ENCODE measurements around the gene CALHM4. TPM values are rescaled to one million over a fixed set of nuclear protein-coding genes. Genes with fewer than 3 reads are reported as not detected.

Gene CALHM4
- total and polyA plus RNA-seq, 2 of the 13 experiments (the other 11 are each of a cell fraction or from before 2014, with no cell fraction given), result not detected

DNA sequence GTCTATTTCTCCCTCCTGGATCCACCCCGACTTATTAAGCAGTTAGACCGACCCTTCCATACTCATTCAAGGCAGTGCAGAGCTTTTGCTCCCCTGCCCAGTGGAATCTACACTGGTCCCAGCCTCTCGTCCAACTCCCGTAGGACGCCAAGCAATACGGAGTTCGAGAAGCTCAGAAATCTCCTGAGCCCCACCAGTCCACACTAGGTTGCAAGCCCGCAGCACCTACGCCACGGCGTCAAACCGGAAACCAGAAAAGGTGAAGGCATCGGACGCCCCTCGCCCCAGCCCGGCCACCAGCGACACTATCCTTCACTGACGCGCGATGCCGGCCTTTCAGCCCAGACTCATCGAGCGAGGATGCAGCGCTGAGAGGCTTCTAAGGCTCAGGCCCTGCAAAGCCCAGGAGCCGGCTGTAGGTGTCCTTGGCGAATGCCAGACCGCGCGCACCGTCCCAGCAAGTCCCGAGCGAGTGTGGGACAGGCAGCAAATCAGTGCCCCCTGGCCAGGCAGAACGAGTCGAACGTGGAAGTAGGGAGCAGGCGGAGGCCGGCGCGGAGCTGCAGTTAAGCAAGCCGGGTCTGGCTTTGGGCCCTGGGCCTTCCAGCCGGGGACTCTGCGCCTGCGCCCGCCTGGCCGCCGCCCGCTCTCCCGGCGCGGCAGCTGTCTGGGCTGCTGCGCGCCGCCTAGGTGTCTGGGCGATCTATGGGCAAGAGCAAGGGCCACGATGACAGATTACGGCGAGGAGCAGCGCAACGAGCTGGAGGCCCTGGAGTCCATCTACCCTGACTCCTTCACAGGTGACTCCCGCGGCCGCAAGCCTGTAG, 17.5 kb downstream of the CALHM4 start, which contains the start of gene RWDD1 (continued):
- TF ChIP-seq, protein P1, sequence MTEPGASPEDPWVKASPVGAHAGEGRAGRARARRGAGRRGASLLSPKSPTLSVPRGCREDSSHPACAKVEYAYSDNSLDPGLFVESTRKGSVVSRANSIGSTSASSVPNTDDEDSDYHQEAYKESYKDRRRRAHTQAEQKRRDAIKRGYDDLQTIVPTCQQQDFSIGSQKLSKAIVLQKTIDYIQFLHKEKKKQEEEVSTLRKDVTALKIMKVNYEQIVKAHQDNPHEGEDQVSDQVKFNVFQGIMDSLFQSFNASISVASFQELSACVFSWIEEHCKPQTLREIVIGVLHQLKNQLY (CRISPR knock-in tag; IDR thresholded peaks at IDR 0.05), result peak; percentile 20; the same call in 1 of the 2 replicates
- no peak; the same call in none of the 2 replicates for TF ChIP-seq BHLHE40 (IDR thresholded peaks at IDR 0.05; ENCODE audit: low read length)
- peak; percentile 77 for TF ChIP-seq HDAC2 (CRISPR knock-in tag; IDR thresholded peaks at IDR 0.05)
- TF ChIP-seq, protein P2, sequence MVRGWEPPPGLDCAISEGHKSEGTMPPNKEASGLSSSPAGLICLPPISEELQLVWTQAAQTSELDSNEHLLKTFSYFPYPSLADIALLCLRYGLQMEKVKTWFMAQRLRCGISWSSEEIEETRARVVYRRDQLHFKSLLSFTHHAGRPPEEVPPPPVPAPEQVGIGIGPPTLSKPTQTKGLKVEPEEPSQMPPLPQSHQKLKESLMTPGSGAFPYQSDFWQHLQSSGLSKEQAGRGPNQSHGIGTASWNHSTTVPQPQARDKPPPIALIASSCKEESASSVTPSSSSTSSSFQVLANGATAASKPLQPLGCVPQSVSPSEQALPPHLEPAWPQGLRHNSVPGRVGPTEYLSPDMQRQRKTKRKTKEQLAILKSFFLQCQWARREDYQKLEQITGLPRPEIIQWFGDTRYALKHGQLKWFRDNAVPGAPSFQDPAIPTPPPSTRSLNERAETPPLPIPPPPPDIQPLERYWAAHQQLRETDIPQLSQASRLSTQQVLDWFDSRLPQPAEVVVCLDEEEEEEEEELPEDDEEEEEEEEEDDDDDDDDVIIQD (CRISPR knock-in tag; IDR thresholded peaks at IDR 0.05; ENCODE audit: low read depth), result peak; percentile 80; the same call in 1 of the 2 replicates
- TF ChIP-seq, protein P3, sequence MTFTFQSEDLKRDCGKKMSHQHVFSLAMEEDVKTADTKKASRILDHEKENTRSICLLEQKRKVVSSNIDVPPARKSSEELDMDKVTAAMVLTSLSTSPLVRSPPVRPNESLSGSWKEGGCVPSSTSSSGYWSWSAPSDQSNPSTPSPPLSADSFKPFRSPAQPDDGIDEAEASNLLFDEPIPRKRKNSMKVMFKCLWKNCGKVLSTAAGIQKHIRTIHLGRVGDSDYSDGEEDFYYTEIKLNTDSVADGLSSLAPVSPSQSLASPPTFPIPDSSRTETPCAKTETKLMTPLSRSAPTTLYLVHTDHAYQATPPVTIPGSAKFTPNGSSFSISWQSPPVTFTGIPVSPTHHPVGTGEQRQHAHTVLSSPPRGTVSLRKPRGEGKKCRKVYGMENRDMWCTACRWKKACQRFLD (CRISPR knock-in tag; IDR thresholded peaks at IDR 0.05; ENCODE audit: borderline replicate concordance), result peak; percentile 72; the same call in 1 of the 2 replicates
- peak; percentile 95 for TF ChIP-seq SALL1 (CRISPR knock-in tag; IDR thresholded peaks at IDR 0.05)
- no peak for TF ChIP-seq ZNF841 (CRISPR knock-in tag; IDR thresholded peaks at IDR 0.05; ENCODE audit: borderline replicate concordance)
- peak; percentile 92 for TF ChIP-seq TAF1 (CRISPR knock-in tag; IDR thresholded peaks at IDR 0.05)
- TF ChIP-seq HMG20A (CRISPR knock-in tag; IDR thresholded peaks at IDR 0.05; ENCODE audit: borderline replicate concordance), result peak; percentile 37; the same call in 1 of the 2 replicates
- TF ChIP-seq KAT7 (CRISPR knock-in tag; IDR thresholded peaks at IDR 0.05; ENCODE audit: borderline replicate concordance), result peak; percentile 98; the same call in 1 of the 2 replicates
- TF ChIP-seq, protein P4, sequence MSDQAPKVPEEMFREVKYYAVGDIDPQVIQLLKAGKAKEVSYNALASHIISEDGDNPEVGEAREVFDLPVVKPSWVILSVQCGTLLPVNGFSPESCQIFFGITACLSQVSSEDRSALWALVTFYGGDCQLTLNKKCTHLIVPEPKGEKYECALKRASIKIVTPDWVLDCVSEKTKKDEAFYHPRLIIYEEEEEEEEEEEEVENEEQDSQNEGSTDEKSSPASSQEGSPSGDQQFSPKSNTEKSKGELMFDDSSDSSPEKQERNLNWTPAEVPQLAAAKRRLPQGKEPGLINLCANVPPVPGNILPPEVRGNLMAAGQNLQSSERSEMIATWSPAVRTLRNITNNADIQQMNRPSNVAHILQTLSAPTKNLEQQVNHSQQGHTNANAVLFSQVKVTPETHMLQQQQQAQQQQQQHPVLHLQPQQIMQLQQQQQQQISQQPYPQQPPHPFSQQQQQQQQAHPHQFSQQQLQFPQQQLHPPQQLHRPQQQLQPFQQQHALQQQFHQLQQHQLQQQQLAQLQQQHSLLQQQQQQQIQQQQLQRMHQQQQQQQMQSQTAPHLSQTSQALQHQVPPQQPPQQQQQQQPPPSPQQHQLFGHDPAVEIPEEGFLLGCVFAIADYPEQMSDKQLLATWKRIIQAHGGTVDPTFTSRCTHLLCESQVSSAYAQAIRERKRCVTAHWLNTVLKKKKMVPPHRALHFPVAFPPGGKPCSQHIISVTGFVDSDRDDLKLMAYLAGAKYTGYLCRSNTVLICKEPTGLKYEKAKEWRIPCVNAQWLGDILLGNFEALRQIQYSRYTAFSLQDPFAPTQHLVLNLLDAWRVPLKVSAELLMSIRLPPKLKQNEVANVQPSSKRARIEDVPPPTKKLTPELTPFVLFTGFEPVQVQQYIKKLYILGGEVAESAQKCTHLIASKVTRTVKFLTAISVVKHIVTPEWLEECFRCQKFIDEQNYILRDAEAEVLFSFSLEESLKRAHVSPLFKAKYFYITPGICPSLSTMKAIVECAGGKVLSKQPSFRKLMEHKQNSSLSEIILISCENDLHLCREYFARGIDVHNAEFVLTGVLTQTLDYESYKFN (CRISPR knock-in tag; conservative IDR thresholded peaks at IDR 0.05), result peak; percentile 89
- TF ChIP-seq SYNCRIP (IDR thresholded peaks at IDR 0.05; ENCODE audit: insufficient read depth, low read depth, low read length), result no peak
- peak; percentile 97 for TF ChIP-seq DMAP1 (CRISPR knock-in tag; IDR thresholded peaks at IDR 0.05)
- peak; percentile 95; the same call in 1 of the 2 replicates for TF ChIP-seq ZFP82 (CRISPR knock-in tag; IDR thresholded peaks at IDR 0.05; ENCODE audit: borderline replicate concordance)
- TF ChIP-seq TCF7 (IDR thresholded peaks at IDR 0.05; ENCODE audit: low read depth), result no peak
- peak; percentile 95 for TF ChIP-seq ZBTB3 (CRISPR knock-in tag; IDR thresholded peaks at IDR 0.05; ENCODE audit: borderline replicate concordance, low read depth)
- TF ChIP-seq ZSCAN30 (CRISPR knock-in tag; IDR thresholded peaks at IDR 0.05), result peak; percentile 99
- no peak for TF ChIP-seq SMARCE1 (IDR thresholded peaks at IDR 0.05; ENCODE audit: borderline replicate concordance)
- peak; percentile 96; the same call in 1 of the 2 replicates for TF ChIP-seq ZNF510 (CRISPR knock-in tag; IDR thresholded peaks at IDR 0.05; ENCODE audit: low read depth)
- TF ChIP-seq ZNF724P (CRISPR knock-in tag; IDR thresholded peaks at IDR 0.05; ENCODE audit: borderline replicate concordance), result no peak; the same call in 1 of the 2 replicates
- TF ChIP-seq MXD4 (CRISPR knock-in tag; IDR thresholded peaks at IDR 0.05), result peak; percentile 95
- TF ChIP-seq, protein P5, sequence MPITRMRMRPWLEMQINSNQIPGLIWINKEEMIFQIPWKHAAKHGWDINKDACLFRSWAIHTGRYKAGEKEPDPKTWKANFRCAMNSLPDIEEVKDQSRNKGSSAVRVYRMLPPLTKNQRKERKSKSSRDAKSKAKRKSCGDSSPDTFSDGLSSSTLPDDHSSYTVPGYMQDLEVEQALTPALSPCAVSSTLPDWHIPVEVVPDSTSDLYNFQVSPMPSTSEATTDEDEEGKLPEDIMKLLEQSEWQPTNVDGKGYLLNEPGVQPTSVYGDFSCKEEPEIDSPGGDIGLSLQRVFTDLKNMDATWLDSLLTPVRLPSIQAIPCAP (CRISPR knock-in tag; IDR thresholded peaks at IDR 0.05; ENCODE audit: low read depth), result no peak
